GM12892 (cell line): Measurements from ENCODE around the gene RFX4.

Experiments
- DNase-seq: peaks from one replicate; pipeline ENCODE4 v3.0.0; 2011; ENCODE audit not compliant: insufficient read length
- FAIRE-seq: peaks from 2 replicates; lab custom pipeline; 2011; peaks lifted over from hg19 to GRCh38; lab: Jason Lieb, UNC
- POLR2A ChIP-seq: IDR thresholded peaks from 2 replicates; pipeline ENCODE4 v1.6.1; 2011; ENCODE audit warnings: low read depth, low read length, control low read depth
- POLR2AphosphoS5 ChIP-seq: IDR thresholded peaks from 2 replicates; pipeline ENCODE4 v1.6.1; 2011; ENCODE audit warnings: low read depth, low read length, control low read depth
- TAF1 ChIP-seq: IDR thresholded peaks from 2 replicates; pipeline ENCODE4 v1.6.1; 2011; ENCODE audit warnings: low read depth, mild to moderate bottlenecking, control low read depth, low read length, borderline replicate concordance

Gene RFX4

GRCh38 chr12:106655577-106655976, 72.8 kb downstream of the RFX4 start:
- FAIRE-seq (no peak), DNase-seq (no peak)
- TF ChIP-seq POLR2A = no peak
- no peak for TF ChIP-seq POLR2AphosphoS5
- no peak for TF ChIP-seq TAF1

- TF ChIP-seq POLR2A (no peak), POLR2AphosphoS5 (no peak), TAF1 (no peak)
- DNase-seq (no peak), FAIRE-seq (no peak)
Measured at GRCh38 chr12:106657488-106657887, 74.7 kb downstream of the RFX4 start.

GRCh38 chr12:106663385-106663784, 80.6 kb downstream of the RFX4 start:
- FAIRE-seq (no peak), DNase-seq (no peak)
- TF ChIP-seq POLR2A (no peak), POLR2AphosphoS5 (no peak), TAF1 (no peak)

- DNase-seq (no peak), FAIRE-seq (no peak)
- no peak for TF ChIP-seq POLR2A
- no peak for TF ChIP-seq TAF1
- no peak for TF ChIP-seq POLR2AphosphoS5
Measured at GRCh38 chr12:106669216-106669615, 86.4 kb downstream of the RFX4 start.

GRCh38 chr12:106670131-106670530, 87.3 kb downstream of the RFX4 start:
- DNase-seq (no peak), FAIRE-seq (no peak)
- no peak for TF ChIP-seq TAF1
- TF ChIP-seq POLR2A = no peak
- TF ChIP-seq POLR2AphosphoS5 = no peak

- no peak for FAIRE-seq
- TF ChIP-seq TAF1 (no peak), POLR2AphosphoS5 (no peak), POLR2A (no peak)
- DNase-seq = no peak
Measured at GRCh38 chr12:106671840-106672239, 89.0 kb downstream of the RFX4 start.

- TF ChIP-seq POLR2A (no peak), TAF1 (no peak), POLR2AphosphoS5 (no peak)
- DNase-seq (no peak), FAIRE-seq (no peak)
Measured at GRCh38 chr12:106672314-106673025, 89.7 kb downstream of the RFX4 start.

- no peak for FAIRE-seq
Measured at GRCh38 chr12:106673141-106673540, 90.3 kb downstream of the RFX4 start.

GRCh38 chr12:106675651-106676435, 93.0 kb downstream of the RFX4 start:
- TF ChIP-seq TAF1 (no peak), POLR2AphosphoS5 (no peak), POLR2A (no peak)
- FAIRE-seq = no peak
- DNase-seq = no peak

More at GRCh38 chr12:106673141-106673540, 90.3 kb downstream of the RFX4 start:
- no peak for TF ChIP-seq POLR2AphosphoS5
- no peak for TF ChIP-seq POLR2A
- no peak for TF ChIP-seq TAF1
- DNase-seq = no peak

GRCh38 chr12:106679574-106679973, 96.8 kb downstream of the RFX4 start:
- DNase-seq (no peak), FAIRE-seq (no peak)
- TF ChIP-seq TAF1 = no peak
- TF ChIP-seq POLR2A = no peak
- TF ChIP-seq POLR2AphosphoS5 = no peak

- no peak for TF ChIP-seq POLR2A
- no peak for TF ChIP-seq TAF1
- TF ChIP-seq POLR2AphosphoS5 = no peak
- no peak for FAIRE-seq
- no peak for DNase-seq
Measured at GRCh38 chr12:106680280-106680679, 97.5 kb downstream of the RFX4 start.
